Activated CD4-positive, alpha-beta T cell treated with anti-CD3 and anti-CD28 coated beads for 48 hours (primary cell): ENCODE measurements around the gene SF1.
A peak's percentile ranks its signal among the peaks of the same experiment; 100 is the strongest.

Source experiments
- DNase-seq: peaks from one replicate; pipeline ENCODE4 v3.0.0-alpha.2; 2020

The SF1 gene

GRCh38 chr11:64759722-64760719 lies 18.3 kb downstream of the SF1 start, which contains the start of gene PYGM:
TSS of gene PYGM (minus strand) at chr11:64759974. CDS start at chr11:64759898, 76 bp downstream.
- no peak for DNase-seq

- no peak for DNase-seq
Observed at GRCh38 chr11:64759131-64759721, 19.1 kb downstream of the SF1 start.

- no peak for DNase-seq
Observed at GRCh38 chr11:64758330-64759079, 19.8 kb downstream of the SF1 start.

- no peak for DNase-seq
Observed at GRCh38 chr11:64757549-64758329, 20.6 kb downstream of the SF1 start.

- DNase-seq: no peak
Observed at GRCh38 chr11:64755681-64756361, 22.5 kb downstream of the SF1 start.

- no peak for DNase-seq
Observed at GRCh38 chr11:64754919-64755662, 23.3 kb downstream of the SF1 start.

- no peak for DNase-seq
Observed at GRCh38 chr11:64754124-64754918, 24.0 kb downstream of the SF1 start.

- no peak for DNase-seq
Observed at GRCh38 chr11:64753380-64754123, 24.8 kb downstream of the SF1 start.

- no peak for DNase-seq
Observed at GRCh38 chr11:64753019-64753379, 25.3 kb downstream of the SF1 start.

- no peak for DNase-seq
Observed at GRCh38 chr11:64752175-64752970, 26.0 kb downstream of the SF1 start.

- no peak for DNase-seq
Observed at GRCh38 chr11:64751580-64751979, 26.8 kb downstream of the SF1 start.

- no peak for DNase-seq
Observed at GRCh38 chr11:64751136-64751535, 27.2 kb downstream of the SF1 start.

GRCh38 chr11:64750361-64751054 lies 27.8 kb downstream of the SF1 start:
- DNase-seq: no peak

- DNase-seq: no peak
Observed at GRCh38 chr11:64747961-64748665, 30.2 kb downstream of the SF1 start.

GRCh38 chr11:64746486-64746885 lies 31.9 kb downstream of the SF1 start:
- DNase-seq: no peak

GRCh38 chr11:64745521-64746328 lies 32.6 kb downstream of the SF1 start:
- DNase-seq: peak; percentile 56

- peak; percentile 53 for DNase-seq
Observed at GRCh38 chr11:64745189-64745520, 33.2 kb downstream of the SF1 start.
